D721Med (cell line): ENCODE measurements around the gene LRRTM2.
A peak's percentile ranks its signal among the peaks of the same experiment; 100 is the strongest.

Source experiments
- DNase-seq: peaks from one replicate; pipeline ENCODE4 v3.0.0; 2011; ENCODE audit warnings: low spot score; ENCODE audit not compliant: insufficient read length
- FAIRE-seq: peaks from 2 replicates; lab custom pipeline; 2011; peaks lifted over from hg19 to GRCh38; lab: Jason Lieb, UNC
- TF ChIP-seq, protein P1 (sequence below): IDR thresholded peaks from 2 replicates; pipeline ENCODE4 v1.5.1; 2012; ENCODE audit warnings: mild to moderate bottlenecking, control low read depth; ENCODE audit not compliant: insufficient read depth; ENCODE audit errors: missing control alignments

Gene LRRTM2

DNA sequence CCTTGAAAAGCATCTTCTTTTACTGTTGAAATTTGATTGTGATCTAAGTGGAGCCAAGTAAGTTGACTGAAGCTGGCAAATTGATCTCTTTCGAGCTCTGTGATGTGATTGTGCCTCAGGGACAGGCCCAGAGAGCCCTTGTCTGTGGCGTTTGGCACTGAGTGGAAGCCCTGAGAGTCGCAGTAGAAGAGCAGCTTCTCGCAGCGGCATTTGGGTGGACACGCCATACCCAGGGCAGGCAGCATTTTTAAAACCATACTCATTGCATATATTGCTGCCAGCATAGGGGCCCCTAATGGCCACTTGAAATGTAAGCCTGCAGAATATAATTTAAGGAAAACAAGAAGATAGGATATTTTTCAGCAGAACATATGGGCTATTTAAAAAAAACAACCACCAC lies 894 bp downstream of the LRRTM2 start:
- FAIRE-seq, result no peak
- DNase-seq, result no peak
- TF ChIP-seq, protein P1, sequence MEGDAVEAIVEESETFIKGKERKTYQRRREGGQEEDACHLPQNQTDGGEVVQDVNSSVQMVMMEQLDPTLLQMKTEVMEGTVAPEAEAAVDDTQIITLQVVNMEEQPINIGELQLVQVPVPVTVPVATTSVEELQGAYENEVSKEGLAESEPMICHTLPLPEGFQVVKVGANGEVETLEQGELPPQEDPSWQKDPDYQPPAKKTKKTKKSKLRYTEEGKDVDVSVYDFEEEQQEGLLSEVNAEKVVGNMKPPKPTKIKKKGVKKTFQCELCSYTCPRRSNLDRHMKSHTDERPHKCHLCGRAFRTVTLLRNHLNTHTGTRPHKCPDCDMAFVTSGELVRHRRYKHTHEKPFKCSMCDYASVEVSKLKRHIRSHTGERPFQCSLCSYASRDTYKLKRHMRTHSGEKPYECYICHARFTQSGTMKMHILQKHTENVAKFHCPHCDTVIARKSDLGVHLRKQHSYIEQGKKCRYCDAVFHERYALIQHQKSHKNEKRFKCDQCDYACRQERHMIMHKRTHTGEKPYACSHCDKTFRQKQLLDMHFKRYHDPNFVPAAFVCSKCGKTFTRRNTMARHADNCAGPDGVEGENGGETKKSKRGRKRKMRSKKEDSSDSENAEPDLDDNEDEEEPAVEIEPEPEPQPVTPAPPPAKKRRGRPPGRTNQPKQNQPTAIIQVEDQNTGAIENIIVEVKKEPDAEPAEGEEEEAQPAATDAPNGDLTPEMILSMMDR, result no peak

- no peak for FAIRE-seq
- TF ChIP-seq, protein P1, result no peak
- DNase-seq, result no peak
Observed at GRCh38 chr5:138873466-138874221, 1.5 kb downstream of the LRRTM2 start.

DNA sequence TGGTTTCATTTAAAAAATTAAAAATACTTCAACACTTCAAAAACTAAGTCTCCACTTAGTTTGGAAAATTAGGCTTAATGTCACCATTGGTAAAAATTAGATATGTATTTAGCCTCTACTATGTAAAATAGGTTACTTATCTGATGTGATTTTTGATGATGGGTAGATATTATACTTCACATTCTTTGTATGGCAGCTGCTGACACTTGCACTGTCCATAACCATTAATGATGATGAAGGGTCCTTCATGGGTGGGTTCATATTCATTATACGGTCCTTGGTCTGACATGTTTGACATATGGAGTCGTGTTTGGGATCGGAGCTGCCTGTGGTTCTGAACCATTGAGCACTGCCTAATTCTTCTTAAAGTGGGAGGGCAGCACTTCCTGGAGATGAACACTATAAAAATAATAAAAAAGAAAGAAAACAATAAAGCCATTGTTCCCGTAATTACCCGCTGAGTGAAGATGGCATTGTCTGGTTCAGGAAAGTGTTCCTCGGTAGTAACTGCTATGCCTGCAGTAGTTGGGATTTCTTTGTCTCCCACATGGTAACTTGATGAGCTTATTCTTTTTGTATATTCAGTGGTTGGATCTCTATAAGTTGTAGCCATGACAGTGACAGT lies 2.2 kb downstream of the LRRTM2 start:
- DNase-seq (no peak), FAIRE-seq (no peak)
- TF ChIP-seq, protein P1, result no peak

- TF ChIP-seq, protein P1, result no peak
- DNase-seq (no peak), FAIRE-seq (no peak)
Observed at GRCh38 chr5:138870611-138871010, 4.5 kb downstream of the LRRTM2 start.

DNA sequence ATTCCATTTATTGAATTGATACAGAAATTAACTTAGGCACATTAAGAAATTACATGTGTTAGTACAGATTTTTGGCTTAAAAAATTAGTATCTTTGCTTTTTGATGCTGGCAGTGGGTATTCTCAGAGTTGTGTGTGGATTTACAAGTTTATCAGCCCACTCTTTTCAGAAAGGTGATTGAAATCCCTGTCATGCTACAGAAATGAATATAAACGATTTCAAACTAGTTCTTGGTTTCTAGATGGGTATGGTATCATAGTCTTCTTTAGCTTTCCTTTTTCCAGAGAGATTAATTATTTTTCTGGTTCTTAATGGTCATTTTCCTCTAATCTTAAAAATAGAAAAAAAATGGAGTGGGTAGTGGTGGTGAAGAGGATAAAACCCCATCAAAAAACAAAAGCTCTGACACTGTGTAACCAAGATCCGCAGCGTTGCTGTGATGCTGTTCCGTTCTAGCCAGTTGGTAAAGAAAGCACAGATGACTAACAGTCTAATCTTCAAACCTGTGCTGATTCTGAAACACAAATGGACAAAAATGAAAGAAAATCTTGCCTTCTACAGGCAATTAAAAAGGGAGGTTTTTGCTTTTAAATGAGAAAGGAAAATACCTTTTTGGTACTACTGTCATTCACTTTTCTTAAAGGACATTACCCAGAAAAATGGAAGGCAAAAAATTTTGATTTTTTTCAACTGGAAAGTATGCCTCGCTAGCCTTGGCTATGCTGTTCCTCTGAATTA lies 5.2 kb downstream of the LRRTM2 start:
- FAIRE-seq, result peak; percentile 55
- TF ChIP-seq, protein P1, result no peak
- no peak for DNase-seq

DNA sequence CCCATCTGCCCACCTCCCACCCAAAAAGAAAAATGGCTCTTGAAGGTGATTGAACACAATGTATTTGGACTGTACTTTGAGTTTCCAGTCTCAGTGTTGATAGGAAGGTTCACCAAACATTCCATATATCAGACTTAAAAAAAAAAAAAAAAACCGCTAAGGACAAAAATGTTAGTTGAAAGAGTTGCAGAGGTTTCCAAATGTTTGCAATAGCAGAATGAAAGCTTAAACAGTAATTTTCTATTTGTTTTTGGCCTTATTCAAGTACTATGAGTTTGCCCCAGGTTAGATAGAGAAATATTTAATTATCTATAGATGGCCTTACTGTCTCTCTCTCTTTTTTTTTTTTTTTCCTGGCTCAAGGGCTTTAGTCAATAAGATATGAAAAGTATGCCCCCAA lies 6.1 kb downstream of the LRRTM2 start:
- DNase-seq, result no peak
- no peak for FAIRE-seq
- TF ChIP-seq, protein P1, result no peak
